Measurements from ENCODE around the gene PRUNE2. TPM values are rescaled to one million over a fixed set of nuclear protein-coding genes. Genes with fewer than 3 reads are reported as not detected.

The PRUNE2 gene
- total and polyA plus RNA-seq, 9 donors: 2.5 to 45.8 (median 13.7) TPM

DNA sequence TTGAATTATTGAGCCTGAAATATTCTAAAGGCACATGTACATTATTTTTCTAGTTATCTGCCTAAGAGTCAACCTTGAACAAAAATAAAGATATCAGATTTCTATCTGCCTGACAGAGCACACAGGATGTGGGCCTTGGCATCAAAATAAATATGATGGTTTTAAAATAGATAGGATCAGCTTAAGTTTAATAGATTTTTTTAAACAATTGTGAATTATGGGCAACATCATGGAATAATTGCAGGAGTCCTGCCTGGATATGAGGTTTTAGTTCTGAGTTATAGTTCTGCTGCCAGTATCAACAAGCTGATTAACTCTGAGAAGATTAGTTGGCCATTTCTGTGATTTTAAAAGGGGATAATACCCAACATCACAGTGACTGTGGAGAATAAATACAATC is 248.6 kb downstream of the PRUNE2 start:
- TF ChIP-seq EP300 (IDR thresholded peaks at IDR 0.05): no peak
- TF ChIP-seq, protein P1, sequence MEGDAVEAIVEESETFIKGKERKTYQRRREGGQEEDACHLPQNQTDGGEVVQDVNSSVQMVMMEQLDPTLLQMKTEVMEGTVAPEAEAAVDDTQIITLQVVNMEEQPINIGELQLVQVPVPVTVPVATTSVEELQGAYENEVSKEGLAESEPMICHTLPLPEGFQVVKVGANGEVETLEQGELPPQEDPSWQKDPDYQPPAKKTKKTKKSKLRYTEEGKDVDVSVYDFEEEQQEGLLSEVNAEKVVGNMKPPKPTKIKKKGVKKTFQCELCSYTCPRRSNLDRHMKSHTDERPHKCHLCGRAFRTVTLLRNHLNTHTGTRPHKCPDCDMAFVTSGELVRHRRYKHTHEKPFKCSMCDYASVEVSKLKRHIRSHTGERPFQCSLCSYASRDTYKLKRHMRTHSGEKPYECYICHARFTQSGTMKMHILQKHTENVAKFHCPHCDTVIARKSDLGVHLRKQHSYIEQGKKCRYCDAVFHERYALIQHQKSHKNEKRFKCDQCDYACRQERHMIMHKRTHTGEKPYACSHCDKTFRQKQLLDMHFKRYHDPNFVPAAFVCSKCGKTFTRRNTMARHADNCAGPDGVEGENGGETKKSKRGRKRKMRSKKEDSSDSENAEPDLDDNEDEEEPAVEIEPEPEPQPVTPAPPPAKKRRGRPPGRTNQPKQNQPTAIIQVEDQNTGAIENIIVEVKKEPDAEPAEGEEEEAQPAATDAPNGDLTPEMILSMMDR (IDR thresholded peaks at IDR 0.05): no peak
- TF ChIP-seq POLR2A (IDR thresholded peaks at IDR 0.05): no peak
- no peak for DNase-seq
- Histone ChIP-seq H3K36me3 (no peaks in the 10 kb centered on the region), H3K27me3 (no peaks in the 10 kb centered on the region), H3K9me3 (no peaks in the 10 kb centered on the region), H3K27ac (no peak overlapping the region), H3K4me3 (no peak overlapping the region), H3K4me1 (ENCODE audit: insufficient read depth) (no peaks in the 10 kb centered on the region)
- intact Hi-C loops (cut with DNase I): no loop called here

- no peak overlapping the region for H3K4me3 ChIP-seq
- 79 to 89% (median 84%) methylated on average over 4 of the region's 4 CpGs for WGBS, 3 donors
- H3K9me3 ChIP-seq: no peaks in the 10 kb centered on the region
- no peak overlapping the region for H3K27ac ChIP-seq
- intact Hi-C loops (cut with DNase I): no loop called here
- DNase-seq: no peak
- no peaks in the 10 kb centered on the region for H3K27me3 ChIP-seq
- no peaks in the 10 kb centered on the region for H3K36me3 ChIP-seq
- TF ChIP-seq EP300 (IDR thresholded peaks at IDR 0.05): no peak
- TF ChIP-seq, protein P1 (IDR thresholded peaks at IDR 0.05): no peak
- TF ChIP-seq POLR2A (IDR thresholded peaks at IDR 0.05): no peak
- no peaks in the 10 kb centered on the region for H3K4me1 ChIP-seq (ENCODE audit: insufficient read depth)
These were observed 249.9 kb downstream of the PRUNE2 start for GRCh38 chr9:76655971-76656370.

DNA sequence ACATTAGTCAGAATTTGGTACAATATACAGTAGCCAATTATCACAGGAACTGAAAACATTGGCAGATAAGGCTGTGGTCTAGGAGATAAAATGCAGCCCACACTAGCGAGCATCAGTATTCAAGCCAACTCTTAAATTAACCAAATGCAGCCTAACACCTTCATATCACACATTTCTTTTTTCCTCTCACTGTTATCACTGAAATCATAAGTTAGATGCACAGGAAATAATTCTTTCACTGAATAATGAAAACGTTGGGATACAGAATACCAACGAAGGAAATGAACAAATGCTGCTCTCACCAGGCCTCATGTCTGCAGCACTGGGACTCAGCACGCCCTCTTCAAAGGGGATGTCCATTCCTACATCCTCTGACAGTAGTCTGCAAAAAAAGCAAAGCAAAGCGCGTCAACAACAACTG is 250.8 kb downstream of the PRUNE2 start:
- H3K27me3 ChIP-seq: no peaks in the 10 kb centered on the region
- H3K4me3 ChIP-seq: no peak overlapping the region
- intact Hi-C loops (cut with DNase I): no loop called here
- no peaks in the 10 kb centered on the region for H3K36me3 ChIP-seq
- H3K9me3 ChIP-seq: no peaks in the 10 kb centered on the region
- H3K27ac ChIP-seq: no peak overlapping the region
- DNase-seq: no peak
- H3K4me1 ChIP-seq (ENCODE audit: insufficient read depth): peaks cover 1% of the 10 kb centered on the region
- WGBS, 3 donors: 58 to 63% (median 59%) methylated on average over 6 of the region's 6 CpGs
- no peak for TF ChIP-seq POLR2A (IDR thresholded peaks at IDR 0.05)
- TF ChIP-seq EP300 (IDR thresholded peaks at IDR 0.05): no peak
- TF ChIP-seq, protein P1 (IDR thresholded peaks at IDR 0.05): no peak

GRCh38 chr9:76654575-76654974 is 251.3 kb downstream of the PRUNE2 start:
- H3K27ac ChIP-seq: no peak overlapping the region
- H3K36me3 ChIP-seq: no peaks in the 10 kb centered on the region
- WGBS, 3 donors: 7 to 19% (median 8%) methylated on average over 1 of the region's 1 CpG
- TF ChIP-seq, protein P1 (IDR thresholded peaks at IDR 0.05): no peak
- TF ChIP-seq POLR2A (IDR thresholded peaks at IDR 0.05) (no peak), EP300 (IDR thresholded peaks at IDR 0.05) (no peak)
- no peak for DNase-seq
- no peaks in the 10 kb centered on the region for H3K27me3 ChIP-seq
- H3K9me3 ChIP-seq: no peaks in the 10 kb centered on the region
- peaks cover 1% of the 10 kb centered on the region for H3K4me1 ChIP-seq (ENCODE audit: insufficient read depth)
- intact Hi-C loops (cut with DNase I): no loop called here
- H3K4me3 ChIP-seq: no peak overlapping the region

- intact Hi-C loops (cut with DNase I): no loop called here
- TF ChIP-seq POLR2A (IDR thresholded peaks at IDR 0.05): no peak
- TF ChIP-seq, protein P1 (IDR thresholded peaks at IDR 0.05): no peak
- TF ChIP-seq EP300 (IDR thresholded peaks at IDR 0.05): no peak
- H3K4me3 ChIP-seq: no peak overlapping the region
- no peaks in the 10 kb centered on the region for H3K36me3 ChIP-seq
- no peaks in the 10 kb centered on the region for H3K27me3 ChIP-seq
- WGBS, 3 donors: 17 to 21% (median 18%) methylated on average over 1 of the region's 1 CpG
- no peak overlapping the region for H3K27ac ChIP-seq
- peaks cover 1% of the 10 kb centered on the region for H3K4me1 ChIP-seq (ENCODE audit: insufficient read depth)
- DNase-seq: no peak
- H3K9me3 ChIP-seq: no peaks in the 10 kb centered on the region
These were observed 251.9 kb downstream of the PRUNE2 start for GRCh38 chr9:76654051-76654461.
